GM23338 (cell line): ENCODE results near the gene LMBRD1. TPM values are rescaled to one million over a fixed set of nuclear protein-coding genes. Genes with fewer than 3 reads are reported as not detected.
A peak's percentile ranks its signal among the peaks of the same experiment; 100 is the strongest.

Experiments
- ATAC-seq: fragments of 200-7000 bp; cut with Tn5 transposase; 3 replicates; pipeline ENCODE4 v1.9.1; 2020
- DNase-seq: peaks from one replicate; pipeline ENCODE4 v3.0.0-alpha.2; 2015; ENCODE audit warnings: low spot score
- H2AFZ ChIP-seq: fragments of 200-600 bp; sonication (generic); 2 replicates; pipeline ENCODE4 v1.8.0; 2016; ENCODE audit warnings: antibody characterized with exemption, mild to moderate bottlenecking, moderate library complexity
- H3F3A ChIP-seq: fragments of 200-600 bp; sonication (generic); replicated peaks from 2 replicates; pipeline ENCODE4 v1.8.0; 2017; ENCODE audit warnings: antibody characterized with exemption, mixed run types, low read depth
- H3K27ac ChIP-seq: fragments of 200-600 bp; sonication (generic); 2 replicates; pipeline ENCODE4 v1.6.1; 2016; ENCODE audit warnings: low read depth
- H3K27me3 ChIP-seq: fragments of 200-600 bp; sonication (generic); 2 replicates; pipeline ENCODE4 v1.8.0; 2016; ENCODE audit warnings: mild to moderate bottlenecking, mixed run types, moderate library complexity; ENCODE audit not compliant: insufficient read depth
- H3K36me3 ChIP-seq: fragments of 200-600 bp; sonication (generic); 2 replicates; pipeline ENCODE4 v1.8.0; 2016; ENCODE audit warnings: mild to moderate bottlenecking; ENCODE audit not compliant: insufficient read depth
- H3K4me1 ChIP-seq: fragments of 200-600 bp; sonication (generic); 2 replicates; pipeline ENCODE4 v1.8.0; 2016; ENCODE audit warnings: mild to moderate bottlenecking, moderate library complexity; ENCODE audit not compliant: insufficient read depth
- H3K4me2 ChIP-seq: fragments of 200-600 bp; sonication (generic); 2 replicates; pipeline ENCODE4 v1.7.1; 2017; ENCODE audit warnings: mixed run types
- H3K4me3 ChIP-seq: fragments of 200-600 bp; sonication (generic); 2 replicates; pipeline ENCODE4 v1.6.1; 2016; ENCODE audit warnings: mixed run types
- H3K79me2 ChIP-seq: fragments of 200-600 bp; sonication (generic); replicated peaks from 2 replicates; pipeline ENCODE4 v1.8.0; 2017; ENCODE audit warnings: mild to moderate bottlenecking; ENCODE audit not compliant: insufficient read depth
- H3K9me2 ChIP-seq: fragments of 200-600 bp; sonication (generic); 2 replicates; pipeline ENCODE4 v1.8.0; 2017; ENCODE audit not compliant: insufficient read depth
- H4K20me1 ChIP-seq: fragments of 200-600 bp; sonication (generic); replicated peaks from 2 replicates; pipeline ENCODE4 v1.8.0; 2017; ENCODE audit warnings: mild to moderate bottlenecking; ENCODE audit not compliant: insufficient read depth
- H3K27ac Mint-ChIP-seq: 2 replicates; pipeline ENCODE4 v1.8.0; 2020; ENCODE audit warnings: inconsistent platforms, mild to moderate bottlenecking, moderate library complexity, mixed read lengths
- H3K27me3 Mint-ChIP-seq: 3 replicates; pipeline ENCODE4 v1.8.0; 2022; ENCODE audit warnings: low read depth, mild to moderate bottlenecking, moderate library complexity, mixed read lengths, inconsistent platforms; ENCODE audit not compliant: insufficient read depth, poor library complexity
- H3K36me3 Mint-ChIP-seq: 3 replicates; pipeline ENCODE4 v1.8.0; 2021; ENCODE audit warnings: low read depth, mild to moderate bottlenecking, inconsistent platforms, moderate library complexity, mixed read lengths
- H3K4me1 Mint-ChIP-seq: 3 replicates; pipeline ENCODE4 v1.8.0; 2020; ENCODE audit warnings: mild to moderate bottlenecking, inconsistent platforms, mixed read lengths
- H3K4me3 Mint-ChIP-seq: 3 replicates; pipeline ENCODE4 v1.8.0; 2021; ENCODE audit warnings: moderate library complexity, mild to moderate bottlenecking, inconsistent platforms, mixed read lengths
- H3K9me3 Mint-ChIP-seq: 3 replicates; pipeline ENCODE4 v1.8.0; 2020; ENCODE audit warnings: moderate library complexity, mild to moderate bottlenecking, inconsistent platforms, mixed read lengths
- CREB1 ChIP-seq: fragments of 250-450 bp; sonication (Bioruptor Pico); IDR thresholded peaks from 2 replicates; pipeline ENCODE4 v1.5.0; 2020; ENCODE audit warnings: low read depth, mild to moderate bottlenecking, moderate library complexity
- CTCF ChIP-seq, 2 experiments: fragments of 200-600 bp in 1 of 2; sonication (generic) in 1 of 2; conservative IDR thresholded peaks; 2 replicates each; pipeline versions ENCODE4 v1.5.1 to v1.6.1; 2016 to 2017; ENCODE audit warnings: antibody characterized with exemption in 2 of 2, low read depth in 2 of 2, mild to moderate bottlenecking in 2 of 2, moderate library complexity in 1 of 2
- ETS1 ChIP-seq: IDR thresholded peaks from 2 replicates; pipeline ENCODE4 v1.6.1; 2016; ENCODE audit warnings: antibody characterized with exemption
- EZH2 ChIP-seq: fragments of 200-600 bp; sonication (generic); IDR thresholded peaks from one replicate; pipeline ENCODE4 v1.8.0; 2017; ENCODE audit warnings: antibody characterized with exemption, mild to moderate bottlenecking, low read depth; ENCODE audit not compliant: unreplicated experiment
- POLR2AphosphoS5 ChIP-seq: IDR thresholded peaks from 2 replicates; pipeline ENCODE4 v1.6.1; 2016; ENCODE audit warnings: antibody characterized with exemption, low read depth
- REST ChIP-seq: IDR thresholded peaks from one replicate; pipeline ENCODE4 v1.6.1; 2018; ENCODE audit warnings: antibody characterized with exemption; ENCODE audit not compliant: unreplicated experiment
- ZNF114 ChIP-seq: fragments of 250-450 bp; sonication (Bioruptor Pico); IDR thresholded peaks from 2 replicates; pipeline ENCODE4 v1.5.0; 2020; ENCODE audit warnings: mild to moderate bottlenecking, moderate library complexity
- ZNF462 ChIP-seq: fragments of 250-450 bp; sonication (Bioruptor Pico); IDR thresholded peaks from 2 replicates; pipeline ENCODE4 v1.5.0; 2020; ENCODE audit warnings: mild to moderate bottlenecking, moderate library complexity
- polyA plus RNA-seq: library from polyadenylated mRNA; unstranded; fragments of >200 nt; fragmentation: Nextera tagmentation; extraction: Ambion mirVana; gene quantifications from 2 replicates; pipeline ENCODE4 v1.2.1, GENCODE V29; 2016
- total RNA-seq: library from RNA; depleted of rRNA; stranded (reverse); fragments of >200 nt; shearing (Covaris generic); gene quantifications from 2 replicates; pipeline ENCODE4 v1.2.3, GENCODE V29; 2014

LMBRD1 gene
- total and polyA plus RNA-seq, 2 experiments from 2014 or later, result 20.3 to 21.0 TPM

GRCh38 chr6:69758214-69758613 is 38.6 kb downstream of the LMBRD1 start:
- H3K4me2 ChIP-seq, result peak overlapping the region; percentile 47; the same call in 1 of the 2 replicates
- no peak overlapping the region for H2AFZ ChIP-seq
- H3K27me3 ChIP-seq, result no peaks in the 10 kb centered on the region
- Mint-ChIP-seq H3K4me3 (no peak overlapping the region), H3K27me3 (peaks cover 2% of the 10 kb centered on the region), H3K4me1 (peaks cover 12% of the 10 kb centered on the region; the same call in 2 of the 3 replicates), H3K27ac (no peak overlapping the region), H3K36me3 (peaks cover 19% of the 10 kb centered on the region; the same call in 1 of the 3 replicates), H3K9me3 (peaks cover 2% of the 10 kb centered on the region; the same call in 1 of the 3 replicates)
- no peak overlapping the region for H3K4me3 ChIP-seq
- no peaks in the 10 kb centered on the region for H4K20me1 ChIP-seq
- H3K27ac ChIP-seq, result no peak overlapping the region
- no peaks in the 10 kb centered on the region for H3K9me2 ChIP-seq
- H3K36me3 ChIP-seq, result no peaks in the 10 kb centered on the region
- H3K79me2 ChIP-seq, result peaks cover 33% of the 10 kb centered on the region
- DNase-seq (no peak), ATAC-seq (no peak)
- no peaks in the 10 kb centered on the region for H3F3A ChIP-seq
- H3K4me1 ChIP-seq, result peaks cover 4% of the 10 kb centered on the region; the same call in 1 of the 2 replicates
- TF ChIP-seq CREB1 (no peak), REST (no peak)

- DNase-seq (no peak), ATAC-seq (no peak)
- Histone ChIP-seq H3K9me2 (no peaks in the 10 kb centered on the region), H3K4me1 (peaks cover 4% of the 10 kb centered on the region; the same call in 1 of the 2 replicates), H3K79me2 (peaks cover 33% of the 10 kb centered on the region), H3K27me3 (no peaks in the 10 kb centered on the region), H3F3A (no peaks in the 10 kb centered on the region), H3K4me3 (no peak overlapping the region), H3K27ac (no peak overlapping the region), H3K4me2 (no peak overlapping the region), H2AFZ (no peak overlapping the region), H3K36me3 (no peaks in the 10 kb centered on the region), H4K20me1 (no peaks in the 10 kb centered on the region)
- H3K27me3 Mint-ChIP-seq, result peaks cover 2% of the 10 kb centered on the region
- peaks cover 12% of the 10 kb centered on the region; the same call in 2 of the 3 replicates for H3K4me1 Mint-ChIP-seq
- no peak overlapping the region for H3K27ac Mint-ChIP-seq
- H3K36me3 Mint-ChIP-seq, result peaks cover 19% of the 10 kb centered on the region; the same call in 1 of the 3 replicates
- H3K9me3 Mint-ChIP-seq, result peaks cover 2% of the 10 kb centered on the region; the same call in 1 of the 3 replicates
- H3K4me3 Mint-ChIP-seq, result no peak overlapping the region
- TF ChIP-seq CTCF (conservative IDR thresholded peaks at IDR 0.05; ENCODE audit: low read depth in 2 of 2) (no peak), ETS1 (no peak), ZNF462 (no peak), POLR2AphosphoS5 (no peak), EZH2 (no peak), CREB1 (no peak), ZNF114 (no peak)
Measured at GRCh38 chr6:69756907-69757306, 39.9 kb downstream of the LMBRD1 start.
